Right kidney (tissue), 1 donor: ENCODE data around the gene GNAT1.
"Not testable (repeated sequence)": the region's sequence is repeated elsewhere in the genome, so short reads cannot be mapped to it uniquely, and the experiment has no call there.

Experiments used
- DNase-seq: peaks from one replicate; pipeline ENCODE4 v3.0.0-alpha.2; 2016

The GNAT1 gene

GRCh38 chr3:50220109-50220508 is 28.7 kb downstream of the GNAT1 start:
- no peak for DNase-seq

- DNase-seq, result no peak
These were observed 29.6 kb downstream of the GNAT1 start for GRCh38 chr3:50221051-50221410.

DNA sequence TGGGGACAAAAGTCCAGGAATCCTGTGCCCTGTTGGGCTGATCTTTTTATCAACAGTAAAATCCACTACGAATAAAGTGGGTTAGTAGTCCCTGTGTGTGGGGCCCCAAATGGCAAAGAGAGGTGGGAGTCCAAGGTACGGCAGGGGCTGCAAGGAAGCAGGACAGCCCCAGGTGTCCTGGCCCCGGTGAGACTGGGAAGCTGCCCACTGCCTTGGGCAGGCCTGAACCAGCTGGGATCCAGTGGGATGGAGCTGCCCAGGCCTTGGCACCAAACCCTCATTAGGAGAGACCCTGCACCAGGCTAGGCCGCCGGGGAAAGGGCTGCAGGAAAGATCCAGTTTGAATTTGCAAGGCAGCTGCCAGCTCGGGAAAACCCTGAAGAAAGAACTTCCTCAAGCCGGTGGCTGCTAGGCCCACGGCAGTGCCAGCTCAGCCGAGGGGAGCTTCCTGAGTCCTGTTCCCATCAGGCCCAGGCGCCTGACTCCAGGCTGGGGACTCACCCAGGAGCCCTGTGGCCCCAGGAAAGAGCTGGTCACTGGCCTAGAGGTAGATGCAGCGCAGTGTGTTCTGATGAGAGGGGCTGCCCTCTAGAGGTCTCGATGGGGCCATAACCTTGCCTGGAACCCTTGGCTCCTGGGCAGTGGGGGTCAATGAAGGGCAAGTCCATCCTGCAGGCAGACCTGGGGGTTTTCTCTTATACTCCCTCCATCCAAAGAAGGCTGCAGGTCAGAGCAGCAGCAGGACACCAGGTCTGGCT is 30.2 kb downstream of the GNAT1 start:
- DNase-seq, result no peak

GRCh38 chr3:50222169-50222528 is 30.7 kb downstream of the GNAT1 start:
- no peak for DNase-seq

DNA sequence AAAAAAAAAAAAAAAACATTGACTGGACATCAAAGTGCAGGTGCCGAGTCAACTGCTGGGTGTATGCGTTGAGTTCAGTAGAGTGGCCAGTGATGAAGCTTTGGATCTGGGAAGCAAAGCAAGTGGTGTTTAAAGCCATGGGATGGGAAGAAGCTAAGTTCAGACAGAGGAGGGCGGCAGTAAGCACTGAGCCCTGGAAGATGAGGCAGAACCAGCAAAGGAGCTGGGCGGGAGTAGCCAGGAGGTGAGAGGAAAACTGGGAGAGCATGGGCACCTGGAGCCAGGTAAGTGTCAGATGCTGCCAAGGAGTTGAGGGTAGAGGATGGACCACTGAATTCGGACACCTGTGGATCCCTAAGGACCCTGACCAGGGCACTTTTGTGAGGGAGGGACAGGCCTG is 33.2 kb downstream of the GNAT1 start:
- DNase-seq, result no peak

DNA sequence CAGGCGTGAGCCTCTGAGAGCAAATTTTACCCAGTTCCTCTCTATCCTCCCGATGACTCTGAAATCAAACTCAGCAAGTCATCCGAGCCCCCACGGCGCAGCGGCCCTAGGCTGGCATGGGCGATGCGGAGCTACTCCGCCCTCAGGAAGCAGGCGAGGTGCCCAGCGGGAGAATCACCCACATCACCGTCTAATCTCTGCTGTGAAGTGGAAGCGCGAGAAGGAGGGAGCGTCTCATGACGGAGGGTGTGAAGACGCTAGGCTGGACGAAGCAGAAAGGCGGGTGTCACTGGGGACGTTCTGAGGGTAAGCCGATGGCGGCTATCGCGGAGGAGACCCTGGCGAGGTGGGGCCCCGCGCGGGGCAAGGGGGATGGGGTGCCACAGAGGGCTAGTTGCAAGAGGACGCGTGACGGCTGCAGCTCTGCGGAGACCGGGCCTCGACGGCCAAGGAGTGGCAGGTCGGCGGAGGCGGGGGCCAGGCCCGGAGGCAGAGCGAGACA is 35.5 kb downstream of the GNAT1 start:
- DNase-seq, result peak; percentile 84

DNA sequence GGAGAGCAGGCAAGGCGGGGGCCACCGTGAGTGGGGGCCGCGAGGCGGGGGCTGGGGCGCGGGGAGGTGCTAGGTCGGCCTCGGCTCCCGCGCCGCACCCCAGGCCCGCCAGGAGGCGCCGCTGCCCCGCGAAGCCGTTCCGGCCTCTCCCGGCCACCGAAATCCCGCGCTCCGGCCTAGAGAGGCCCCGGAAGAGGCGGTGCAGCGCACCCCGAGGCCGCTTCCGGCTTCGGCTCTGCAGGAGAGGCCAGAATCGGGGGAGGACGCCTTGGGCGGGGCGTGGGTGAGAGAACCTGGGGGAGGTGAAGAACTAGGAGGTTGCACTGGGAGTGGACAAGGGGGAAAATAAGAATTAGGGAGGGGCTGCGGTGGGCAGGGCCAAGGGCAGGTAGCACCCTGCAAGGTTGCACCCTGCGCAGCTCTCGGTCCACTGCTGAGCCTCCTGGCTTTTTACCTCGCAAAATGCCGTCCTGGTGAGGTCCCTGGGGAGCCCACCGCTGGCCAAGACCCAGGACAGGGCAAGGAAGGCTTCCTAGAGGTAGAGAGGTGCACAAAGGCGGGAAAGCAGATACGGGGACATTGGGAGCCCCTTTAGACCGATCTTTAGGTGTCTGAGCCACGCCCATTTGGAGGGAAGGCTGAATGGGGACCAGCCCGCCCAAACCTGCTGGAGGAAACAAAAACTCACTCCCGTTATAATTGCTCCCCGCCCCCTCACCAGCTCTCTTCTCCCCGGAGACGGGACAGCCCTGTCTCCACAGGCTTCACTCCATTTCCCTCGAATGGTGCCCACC is 36.2 kb downstream of the GNAT1 start:
- peak; percentile 89 for DNase-seq

- DNase-seq, result not testable (repeated sequence)
These were observed 36.9 kb downstream of the GNAT1 start for GRCh38 chr3:50228184-50228763.

DNA sequence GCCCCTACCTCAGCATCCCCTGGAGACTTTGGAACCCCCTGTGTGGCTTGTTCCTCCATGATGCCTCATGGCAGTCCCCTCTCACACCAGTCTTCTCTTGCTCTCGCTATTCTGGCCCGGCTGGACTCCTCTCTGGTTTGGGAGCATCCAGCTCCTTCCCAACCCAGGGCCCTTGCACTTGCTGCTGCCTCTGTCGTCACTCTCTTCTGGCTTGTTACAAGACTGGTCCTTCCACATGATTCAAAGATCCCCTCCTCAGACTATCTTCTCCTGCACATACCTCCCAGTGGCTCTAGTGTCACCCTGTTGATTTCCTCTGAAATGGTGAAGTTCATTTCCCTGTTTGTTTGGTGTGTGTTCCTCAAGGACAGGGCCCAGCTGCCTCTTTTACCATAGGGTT is 38.1 kb downstream of the GNAT1 start:
- DNase-seq, result no peak

DNA sequence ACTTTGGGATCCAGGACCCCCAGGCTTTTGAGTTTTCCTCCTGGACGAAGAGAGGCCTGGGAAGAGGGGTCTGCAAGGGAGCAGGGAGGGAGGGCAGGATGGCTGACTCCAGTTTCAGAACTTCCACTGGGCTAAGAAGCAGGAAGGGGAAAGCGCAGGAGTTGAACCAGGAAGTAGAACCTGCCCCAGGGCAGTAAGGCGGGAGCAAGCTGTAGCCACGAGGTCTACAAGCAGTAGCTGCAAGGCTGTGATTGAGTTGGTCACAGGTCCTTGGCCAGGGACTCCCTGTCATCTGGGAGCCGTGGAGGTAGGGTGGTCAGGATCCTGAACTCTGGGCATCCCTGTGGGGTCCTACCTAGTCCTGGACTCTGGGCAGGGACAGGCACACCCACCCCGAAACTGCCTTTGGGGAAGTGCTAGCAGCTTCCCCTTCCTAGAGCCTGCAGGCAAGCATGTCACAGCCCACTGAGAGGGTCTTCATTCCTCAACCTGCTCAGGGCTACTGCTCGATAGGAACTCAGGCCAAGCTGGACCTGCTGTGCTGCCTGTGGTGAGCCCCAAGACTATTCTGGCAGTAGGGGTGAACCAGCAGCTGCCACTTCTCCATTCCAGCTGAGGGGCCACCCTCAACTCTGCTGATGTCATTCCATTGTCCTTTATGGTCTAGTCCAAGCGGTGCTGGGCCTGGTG is 38.8 kb downstream of the GNAT1 start:
- no peak for DNase-seq

DNA sequence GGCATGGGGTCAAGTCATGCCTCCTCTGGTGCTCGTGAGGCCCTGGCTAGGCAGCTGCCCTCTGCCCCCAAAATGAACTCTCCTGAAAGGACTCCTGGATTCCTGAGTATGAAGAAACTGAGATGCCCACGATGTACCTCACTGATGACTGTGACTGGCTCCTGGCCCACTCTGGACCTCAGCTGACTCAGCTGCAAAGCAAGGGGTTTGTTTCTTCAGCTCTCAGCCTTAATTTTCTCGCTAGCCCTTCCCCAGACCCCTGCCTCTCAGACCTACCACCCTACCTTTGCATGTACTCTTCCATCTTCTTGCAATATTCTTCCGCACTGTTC is 39.4 kb downstream of the GNAT1 start:
- no peak for DNase-seq

DNA sequence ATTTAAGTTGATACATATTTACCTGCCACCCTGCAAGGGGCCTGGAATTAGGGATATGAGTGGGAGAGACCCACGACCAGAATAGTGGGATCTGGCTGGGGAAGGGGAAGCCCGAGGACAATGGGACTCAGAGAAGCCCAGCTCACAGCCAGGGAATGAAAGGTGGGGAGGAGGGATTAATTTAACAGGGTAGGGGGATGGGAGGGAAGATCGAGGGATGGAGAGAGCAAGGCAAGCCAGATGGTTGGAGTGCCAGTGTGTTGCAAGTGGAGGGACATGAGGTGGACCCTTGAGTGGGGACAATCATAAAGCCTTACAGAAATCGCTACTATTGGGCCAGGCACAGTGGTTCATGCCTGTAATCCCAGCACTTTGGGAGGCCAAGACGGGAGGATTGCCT is 40.2 kb downstream of the GNAT1 start:
- no peak for DNase-seq

DNA sequence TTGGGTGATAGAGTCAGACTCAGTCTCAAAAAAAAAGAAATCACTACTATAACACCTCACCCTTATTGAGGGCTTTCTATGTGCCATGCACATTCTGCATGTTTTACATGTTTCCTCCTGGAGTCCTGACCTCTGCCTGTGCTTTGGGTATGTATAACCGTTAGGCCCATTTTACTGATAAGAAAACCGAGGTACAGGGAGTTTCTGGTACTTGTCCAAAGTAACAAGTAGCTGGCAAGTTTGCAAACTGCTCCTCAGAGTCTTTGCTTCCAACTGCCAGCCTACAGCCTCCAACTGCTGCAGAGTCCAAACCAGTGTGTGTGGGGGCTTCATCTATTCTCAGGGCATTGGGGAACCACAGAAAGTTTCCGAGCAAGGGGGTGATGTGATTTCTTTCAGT is 40.9 kb downstream of the GNAT1 start:
- no peak for DNase-seq

- no peak for DNase-seq
These were observed 41.8 kb downstream of the GNAT1 start for GRCh38 chr3:50233176-50233575.

DNA sequence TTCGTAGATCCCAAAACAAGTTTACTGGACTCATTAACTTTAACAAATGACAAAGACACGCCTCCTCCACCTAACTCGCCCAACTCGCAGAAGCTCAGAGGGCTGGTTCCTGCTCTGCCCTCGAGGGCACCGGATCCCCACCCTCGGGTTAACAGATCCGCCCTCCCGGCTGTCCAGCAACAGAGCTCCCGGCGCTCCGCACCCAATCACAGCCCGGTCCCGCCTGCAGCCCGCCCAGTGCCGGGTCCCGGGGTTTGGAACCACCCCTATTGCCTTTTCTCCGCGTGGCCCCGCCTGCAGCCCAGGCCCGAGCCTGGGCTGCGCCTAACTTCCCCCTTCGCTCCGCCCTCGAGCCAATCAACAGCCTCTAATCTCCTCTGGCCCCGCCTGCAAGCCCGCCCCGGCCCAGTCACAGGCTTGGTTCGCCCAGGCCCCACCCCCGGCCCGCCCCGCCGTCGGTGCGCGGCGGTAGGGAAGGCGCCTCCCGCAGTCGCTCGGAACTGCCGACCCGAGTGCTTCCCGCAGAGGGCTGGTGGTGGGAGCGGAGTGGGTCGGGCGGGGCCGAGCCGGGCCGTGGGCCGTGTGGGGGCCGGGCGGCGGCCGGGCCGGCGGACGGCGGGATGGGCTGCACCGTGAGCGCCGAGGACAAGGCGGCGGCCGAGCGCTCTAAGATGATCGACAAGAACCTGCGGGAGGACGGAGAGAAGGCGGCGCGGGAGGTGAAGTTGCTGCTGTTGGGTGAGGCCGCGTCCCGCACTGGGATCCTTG is 44.5 kb downstream of the GNAT1 start, which contains the start of gene GNAI2:
TSS of gene GNAI2 (plus strand) at position 489 of the 768 bp plus-strand sequence. CDS start at position 621, 132 bp downstream.
- peak; percentile 90 for DNase-seq

DNA sequence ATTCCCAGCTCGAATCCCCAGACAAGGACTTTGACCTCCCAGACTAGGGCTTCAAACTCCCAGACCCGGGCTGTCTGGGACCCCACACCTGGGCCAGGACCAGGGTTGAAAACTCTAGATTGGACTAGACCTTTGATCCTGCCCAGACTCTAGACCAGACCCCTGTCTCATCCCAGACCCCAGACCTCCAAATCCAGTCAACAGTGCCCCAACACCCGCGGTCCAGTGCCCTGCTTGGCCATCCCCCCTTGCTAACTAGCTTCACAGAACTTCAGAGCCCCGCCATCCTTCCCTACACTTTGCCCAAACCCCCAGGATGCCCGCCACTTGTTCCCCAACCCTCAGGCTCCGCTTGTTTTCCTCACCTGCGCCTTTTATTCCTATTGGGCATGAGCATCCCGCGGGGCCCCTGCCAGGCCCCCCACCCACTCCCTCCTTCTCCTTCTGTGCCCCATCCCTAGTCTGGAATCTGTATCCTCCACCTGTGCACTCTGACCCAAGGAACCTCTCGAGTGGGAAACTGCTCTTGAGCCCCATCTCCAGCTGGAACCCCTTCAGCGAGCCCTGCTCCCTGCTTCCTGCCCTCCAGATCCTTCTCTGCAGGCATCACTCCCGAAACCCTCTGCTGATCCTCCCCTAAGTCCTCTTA is 45.2 kb downstream of the GNAT1 start:
- peak; percentile 54 for DNase-seq

DNA sequence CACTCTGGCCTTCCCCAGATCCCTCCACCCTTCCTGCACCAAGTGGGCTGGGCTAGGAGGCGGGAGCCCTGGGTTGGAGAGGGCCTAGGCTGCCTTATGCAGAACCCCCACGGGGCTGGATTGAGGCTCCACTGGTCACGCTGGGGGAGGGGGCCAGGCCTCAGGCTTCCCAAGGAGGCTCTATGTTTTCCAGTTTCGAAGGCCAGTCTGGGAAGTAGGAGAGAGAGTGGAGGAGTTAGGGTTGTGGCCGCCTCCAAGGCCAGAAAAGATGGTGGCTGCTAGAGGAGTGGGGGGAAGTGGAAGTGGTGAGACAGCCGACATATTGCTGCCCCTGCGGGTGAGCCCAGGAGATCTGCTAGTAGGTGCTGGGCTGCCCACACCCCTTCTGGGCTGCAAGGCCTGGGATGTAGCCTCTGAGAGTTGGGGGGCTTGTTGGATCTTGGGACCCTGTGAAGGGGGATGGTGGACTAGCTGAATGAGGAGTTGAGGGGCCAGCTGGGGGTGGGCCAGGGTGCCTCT is 45.8 kb downstream of the GNAT1 start:
- DNase-seq, result peak; percentile 52

- peak; percentile 76 for DNase-seq
These were observed 46.5 kb downstream of the GNAT1 start for GRCh38 chr3:50237754-50238548.

DNA sequence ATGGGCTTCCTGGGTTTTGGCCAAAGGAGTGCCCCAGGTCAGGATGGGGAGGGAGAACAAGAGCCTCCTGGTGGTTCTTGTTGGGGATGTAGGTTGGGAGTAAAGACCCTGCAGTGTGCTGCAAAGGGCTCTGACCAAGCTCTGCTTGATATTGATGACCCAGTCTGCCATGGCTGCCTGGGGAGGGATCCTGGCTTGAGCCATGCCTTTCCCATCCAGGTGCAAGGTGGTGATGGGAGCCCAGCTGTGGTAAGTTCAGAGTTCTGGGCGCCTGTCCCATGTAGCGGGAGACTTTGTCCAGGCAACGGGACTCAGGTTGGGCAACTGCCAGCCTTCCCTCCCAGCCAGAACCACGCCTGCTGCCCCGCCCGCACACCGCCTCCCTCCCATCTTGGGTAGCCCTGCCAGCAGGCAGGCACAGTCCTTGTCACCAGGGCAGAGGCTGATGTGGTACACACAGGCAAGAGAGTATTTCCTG is 47.2 kb downstream of the GNAT1 start:
- no peak for DNase-seq

- DNase-seq, result no peak
These were observed 48.2 kb downstream of the GNAT1 start for GRCh38 chr3:50239649-50240048.
